Peyer's patch (tissue), 4 donors: ENCODE measurements around the gene TSPAN8.

Experiments used
- CTCF ChIP-seq, 6 experiments: fragments of 450-650 bp in 4 of 6; fragments of 200-600 bp in 2 of 6; sonication (generic) in 1 of 6; IDR thresholded peaks; one replicate each; pipeline ENCODE4 v1.5.1; 2017 to 2019; ENCODE audit warnings: antibody characterized with exemption in 6 of 6, mild to moderate bottlenecking in 3 of 6, moderate library complexity in 1 of 6
- POLR2A ChIP-seq, 2 donors: fragments of 450-650 bp; IDR thresholded peaks; one replicate each; pipeline ENCODE4 v1.5.1; 2017; ENCODE audit warnings: antibody characterized with exemption in 2 of 2, mild to moderate bottlenecking in 2 of 2, moderate library complexity in 2 of 2

- TF ChIP-seq CTCF (IDR thresholded peaks at IDR 0.05) (no peak), POLR2A (IDR thresholded peaks at IDR 0.05) (no peak)
Observed at GRCh38 chr12:71170456-71170855, 12.7 kb upstream of the TSPAN8 start.
